HEK293T (cell line): ENCODE measurements around the gene UPK2.

Source experiments
- SP1 ChIP-seq: fragments of 450-650 bp; IDR thresholded peaks from 2 replicates; pipeline ENCODE4 v1.6.1; 2017
- TARDBP ChIP-seq: fragments of 450-650 bp; IDR thresholded peaks from 2 replicates; pipeline ENCODE4 v1.6.1; 2016

DNA sequence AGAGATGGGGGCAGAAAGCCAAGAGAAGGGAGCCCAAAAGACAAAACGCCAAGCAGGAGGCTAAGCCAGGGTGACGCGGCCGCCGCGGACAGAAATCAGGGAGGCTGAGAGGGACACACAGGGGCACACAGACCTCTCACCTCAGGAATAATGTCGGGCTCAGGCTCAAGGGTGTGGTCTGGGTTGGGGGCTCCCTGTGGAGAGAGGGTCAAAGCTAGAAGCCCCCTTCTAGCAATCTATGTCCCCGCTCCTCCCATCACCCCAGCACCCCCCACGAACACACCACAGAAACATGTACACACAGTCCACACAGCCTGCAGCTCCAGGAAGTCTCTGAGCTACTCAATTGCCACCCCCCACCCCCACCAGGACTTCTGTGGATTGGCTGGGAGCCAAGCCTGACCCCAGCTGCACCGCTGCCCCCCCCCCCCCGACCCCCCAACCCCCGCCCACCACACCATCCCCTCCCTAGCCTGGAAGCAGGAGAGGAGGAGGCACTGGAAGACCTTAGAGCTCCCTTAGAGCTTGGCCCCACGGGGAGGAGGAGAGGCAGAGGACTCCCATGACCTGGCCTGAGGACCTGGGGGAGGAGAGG lies 37.3 kb upstream of the UPK2 start:
- no peak for TF ChIP-seq TARDBP
- TF ChIP-seq SP1: no peak
